Measurements from ENCODE around the gene CCDC172.
"Not testable (repeated sequence)": the region's sequence is repeated elsewhere in the genome, so short reads cannot be mapped to it uniquely, and the experiment has no call there.

The CCDC172 gene

GRCh38 chr10:116325987-116326386 is 1.7 kb downstream of the CCDC172 start:
- in situ Hi-C loops (cut with MboI; ENCODE audit: low pct_unique_long_range_greater_than_20kb, low sequenced_read_pairs) = no loop called here
- no peak for DNase-seq

GRCh38 chr10:116329153-116329552 is 4.9 kb downstream of the CCDC172 start:
- DNase-seq = no peak
- in situ Hi-C loops (cut with MboI; ENCODE audit: low pct_unique_long_range_greater_than_20kb, low sequenced_read_pairs) = no loop called here

GRCh38 chr10:116331815-116332214 is 7.6 kb downstream of the CCDC172 start:
- in situ Hi-C loops (cut with MboI; ENCODE audit: low pct_unique_long_range_greater_than_20kb, low sequenced_read_pairs) = no loop called here
- no peak for DNase-seq

- in situ Hi-C loops (cut with MboI; ENCODE audit: low pct_unique_long_range_greater_than_20kb, low sequenced_read_pairs) = no loop called here
- no peak for DNase-seq
Observed at GRCh38 chr10:116336866-116337265, 12.6 kb downstream of the CCDC172 start.

GRCh38 chr10:116352125-116352524 is 27.9 kb downstream of the CCDC172 start:
- DNase-seq = no peak
- in situ Hi-C loops (cut with MboI; ENCODE audit: low pct_unique_long_range_greater_than_20kb, low sequenced_read_pairs) = no loop called here

- DNase-seq = no peak
Observed at GRCh38 chr10:116353817-116354216, 29.6 kb downstream of the CCDC172 start.

GRCh38 chr10:116355341-116355740 is 31.1 kb downstream of the CCDC172 start:
- in situ Hi-C loops (cut with MboI; ENCODE audit: low pct_unique_long_range_greater_than_20kb, low sequenced_read_pairs) = no loop called here
- DNase-seq = no peak

More at GRCh38 chr10:116353817-116354216, 29.6 kb downstream of the CCDC172 start:
- in situ Hi-C loops (cut with MboI; ENCODE audit: low pct_unique_long_range_greater_than_20kb, low sequenced_read_pairs) = no loop called here

GRCh38 chr10:116356833-116357232 is 32.6 kb downstream of the CCDC172 start:
- in situ Hi-C loops (cut with MboI; ENCODE audit: low pct_unique_long_range_greater_than_20kb, low sequenced_read_pairs) = no loop called here

GRCh38 chr10:116364868-116365267 is 40.6 kb downstream of the CCDC172 start:
- DNase-seq = no peak
- in situ Hi-C loops (cut with MboI; ENCODE audit: low pct_unique_long_range_greater_than_20kb, low sequenced_read_pairs) = no loop called here

More at GRCh38 chr10:116356833-116357232, 32.6 kb downstream of the CCDC172 start:
- no peak for DNase-seq

- in situ Hi-C loops (cut with MboI; ENCODE audit: low pct_unique_long_range_greater_than_20kb, low sequenced_read_pairs) = no loop called here
- DNase-seq = no peak
Observed at GRCh38 chr10:116371737-116372136, 47.5 kb downstream of the CCDC172 start.

- in situ Hi-C loops (cut with MboI; ENCODE audit: low pct_unique_long_range_greater_than_20kb, low sequenced_read_pairs) = no loop called here
- DNase-seq = no peak
Observed at GRCh38 chr10:116382290-116382689, 58.0 kb downstream of the CCDC172 start.

GRCh38 chr10:116385311-116385710 is 61.1 kb downstream of the CCDC172 start:
- in situ Hi-C loops (cut with MboI; ENCODE audit: low pct_unique_long_range_greater_than_20kb, low sequenced_read_pairs) = no loop called here
- DNase-seq = no peak

- DNase-seq = peak; percentile 49
- in situ Hi-C loops (cut with MboI; ENCODE audit: low pct_unique_long_range_greater_than_20kb, low sequenced_read_pairs) = no loop called here
Observed at GRCh38 chr10:116385994-116386809, 62.0 kb downstream of the CCDC172 start.

GRCh38 chr10:116393246-116393831 is 69.1 kb downstream of the CCDC172 start:
- in situ Hi-C loops (cut with MboI; ENCODE audit: low pct_unique_long_range_greater_than_20kb, low sequenced_read_pairs); DNase-seq: not testable (repeated sequence)

GRCh38 chr10:116395223-116395985 is 71.2 kb downstream of the CCDC172 start:
- in situ Hi-C loops (cut with MboI; ENCODE audit: low pct_unique_long_range_greater_than_20kb, low sequenced_read_pairs) = no loop called here
- DNase-seq = no peak

GRCh38 chr10:116398224-116398623 is 74.0 kb downstream of the CCDC172 start:
- DNase-seq = no peak
- in situ Hi-C loops (cut with MboI; ENCODE audit: low pct_unique_long_range_greater_than_20kb, low sequenced_read_pairs) = no loop called here

- DNase-seq = no peak
- in situ Hi-C loops (cut with MboI; ENCODE audit: low pct_unique_long_range_greater_than_20kb, low sequenced_read_pairs) = no loop called here
Observed at GRCh38 chr10:116402858-116403257, 78.6 kb downstream of the CCDC172 start.

GRCh38 chr10:116403740-116404250 is 79.5 kb downstream of the CCDC172 start:
- no peak for DNase-seq
- in situ Hi-C loops (cut with MboI; ENCODE audit: low pct_unique_long_range_greater_than_20kb, low sequenced_read_pairs) = no loop called here

- DNase-seq = no peak
- in situ Hi-C loops (cut with MboI; ENCODE audit: low pct_unique_long_range_greater_than_20kb, low sequenced_read_pairs) = no loop called here
Observed at GRCh38 chr10:116408719-116409118, 84.5 kb downstream of the CCDC172 start.

GRCh38 chr10:116410351-116410750 is 86.1 kb downstream of the CCDC172 start:
- in situ Hi-C loops (cut with MboI; ENCODE audit: low pct_unique_long_range_greater_than_20kb, low sequenced_read_pairs) = no loop called here
- DNase-seq = no peak
